ENCODE results near the gene CCDC6.
"Not testable (repeated sequence)": the region's sequence is repeated elsewhere in the genome, so short reads cannot be mapped to it uniquely, and the experiment has no call there.

Gene CCDC6

DNA sequence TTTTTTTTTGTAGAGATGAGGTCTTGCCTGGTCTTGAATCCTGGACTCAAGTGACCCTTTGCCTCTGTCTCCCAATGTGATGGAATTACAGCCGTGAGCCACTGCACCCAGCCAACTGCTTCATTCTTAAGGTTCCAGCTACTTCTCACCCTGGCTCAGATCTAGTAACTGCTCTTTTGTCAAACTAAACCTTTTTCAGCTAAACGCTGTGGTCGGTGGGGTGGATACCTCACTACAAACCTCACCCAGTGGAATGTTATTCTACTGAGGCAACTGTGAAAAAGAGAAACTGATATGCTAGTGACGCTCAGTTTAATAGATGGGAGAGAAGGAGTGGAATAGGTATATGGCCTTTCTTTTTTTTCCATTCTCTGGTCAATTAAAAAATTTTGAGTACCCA is 151.4 kb downstream of the CCDC6 start:
- DNase-seq (ENCODE audit: low spot score): no peak

DNA sequence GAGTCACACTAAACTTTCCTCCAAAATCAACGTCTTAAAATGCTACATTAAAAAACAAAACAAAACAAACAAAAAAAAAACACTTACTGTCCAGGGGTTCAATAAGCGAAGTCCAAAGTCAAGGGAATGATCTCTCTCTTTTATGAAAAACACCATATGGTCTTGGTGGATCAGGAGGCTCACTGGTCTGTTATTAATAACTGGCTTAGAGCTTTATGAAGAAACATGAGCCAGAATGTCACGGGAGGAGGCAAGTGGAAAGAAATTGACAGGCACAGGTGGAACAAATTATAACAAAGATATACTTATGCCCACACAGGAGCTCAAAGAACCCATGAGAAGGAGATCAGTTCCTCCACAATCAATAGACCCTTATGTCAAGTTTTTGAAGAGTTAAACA is 153.1 kb downstream of the CCDC6 start, which contains the start of gene MRLN:
MRLN (minus strand) TSS at position 189 of the 400 bp plus-strand sequence.
- no peak for DNase-seq (ENCODE audit: low spot score)

DNA sequence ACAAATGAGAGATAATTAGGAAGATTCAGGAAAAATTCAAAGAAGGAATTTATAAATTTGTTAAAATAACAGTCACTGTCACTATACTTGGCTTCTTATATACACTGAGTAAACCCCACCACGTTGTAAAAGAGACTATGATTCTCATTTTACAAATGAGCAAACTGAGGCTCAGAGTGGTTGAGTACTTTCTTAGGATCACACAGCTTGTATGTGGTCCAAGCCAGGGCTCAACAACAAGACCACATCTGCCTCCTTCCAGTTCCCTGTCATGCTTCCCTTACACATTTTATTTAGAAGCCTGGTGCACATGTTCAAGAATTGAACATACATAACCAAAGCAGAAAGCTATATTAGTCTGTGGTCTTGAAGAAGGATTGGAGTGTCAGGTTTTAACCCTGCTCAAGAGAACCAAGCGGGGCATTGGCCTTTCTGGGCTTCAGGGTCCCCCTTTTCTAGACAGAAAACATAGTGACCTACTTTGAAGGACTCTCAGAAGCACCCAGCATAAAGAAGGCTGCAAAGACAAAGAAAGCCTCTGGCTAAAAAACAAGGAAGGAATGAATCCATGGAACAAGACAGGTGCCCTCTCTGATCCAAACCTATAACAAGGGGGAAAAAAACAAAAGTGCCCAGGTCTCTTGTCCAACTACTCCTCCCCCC is 153.9 kb downstream of the CCDC6 start:
- no peak for DNase-seq (ENCODE audit: low spot score)

DNA sequence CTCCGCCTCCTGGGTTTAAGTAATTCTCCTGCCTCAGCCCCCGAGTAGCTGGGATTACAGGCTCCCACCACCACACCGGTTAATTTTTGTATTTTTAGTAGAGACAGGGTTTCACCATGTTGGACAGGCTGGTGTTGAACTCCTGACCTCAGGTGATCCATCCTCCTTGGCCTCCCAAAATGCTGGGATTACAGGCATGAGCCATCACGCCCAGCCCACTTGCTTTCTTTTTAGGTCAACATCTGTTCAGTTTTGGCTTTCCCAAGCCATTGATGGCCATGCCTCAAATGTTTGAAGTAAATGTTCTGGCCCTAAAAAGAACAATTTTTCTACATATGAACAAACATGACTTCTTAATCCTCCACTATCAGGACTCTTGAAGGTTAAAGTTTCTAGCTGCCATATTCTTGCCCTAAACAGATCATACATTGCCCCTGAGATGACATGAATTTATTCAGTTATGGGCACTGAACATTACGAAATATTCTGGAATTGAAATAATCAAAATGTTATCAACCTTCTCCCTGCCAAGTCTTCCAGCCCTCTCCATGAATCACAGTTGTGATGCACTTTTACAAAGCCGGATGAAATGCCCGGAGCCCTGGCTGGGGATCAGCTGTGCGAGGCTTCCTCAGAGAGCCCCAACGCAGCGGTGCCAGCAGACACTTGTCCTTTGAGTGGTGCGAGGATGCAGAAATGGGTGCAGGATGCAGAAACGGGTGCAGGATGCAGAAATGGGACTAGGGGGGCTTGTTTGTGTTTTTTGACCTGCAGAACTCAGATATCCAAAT is 156.0 kb downstream of the CCDC6 start:
- no peak for DNase-seq (ENCODE audit: low spot score)

DNA sequence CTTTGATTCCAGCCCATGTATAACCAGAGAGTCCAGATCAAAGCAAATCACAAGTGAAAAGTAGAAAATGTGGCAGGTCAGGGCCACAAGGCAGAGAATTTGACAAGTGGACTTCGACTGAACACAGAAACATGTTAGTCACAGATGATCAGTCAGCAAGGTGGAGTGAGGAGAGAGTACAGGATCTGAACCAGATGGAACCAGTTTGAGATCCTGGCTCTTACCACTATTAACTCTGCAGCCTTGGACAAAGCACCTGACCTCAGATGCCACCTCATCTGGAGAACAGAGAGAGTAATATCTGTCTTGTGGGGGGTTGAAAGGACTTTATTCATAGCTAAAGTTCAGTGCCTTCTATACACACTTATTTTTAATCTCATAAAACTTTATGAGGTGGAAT is 157.5 kb downstream of the CCDC6 start:
- DNase-seq (ENCODE audit: low spot score): no peak

DNA sequence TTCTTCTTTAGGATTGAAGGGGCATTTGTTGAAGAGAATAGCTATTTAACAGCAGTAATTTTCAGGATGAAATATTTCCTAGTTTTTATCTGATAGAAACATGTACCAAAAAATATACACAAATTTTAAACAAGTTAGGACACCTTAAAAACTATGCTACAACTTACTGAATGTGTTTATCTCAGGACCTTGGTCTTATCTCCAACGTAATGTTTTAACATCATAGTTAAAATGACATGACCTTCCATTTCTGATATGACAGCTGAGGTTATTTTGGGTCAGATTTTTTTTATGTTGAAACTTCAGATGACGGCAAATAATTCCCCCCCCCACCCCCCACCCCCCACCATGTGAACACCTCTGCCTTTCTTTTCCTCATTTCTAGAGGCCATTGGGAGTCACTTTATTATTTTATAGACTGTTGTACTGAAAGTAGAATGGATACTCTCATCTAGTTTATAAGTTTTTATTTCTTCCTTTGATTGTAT is 161.1 kb downstream of the CCDC6 start:
- DNase-seq (ENCODE audit: low spot score): no peak

DNA sequence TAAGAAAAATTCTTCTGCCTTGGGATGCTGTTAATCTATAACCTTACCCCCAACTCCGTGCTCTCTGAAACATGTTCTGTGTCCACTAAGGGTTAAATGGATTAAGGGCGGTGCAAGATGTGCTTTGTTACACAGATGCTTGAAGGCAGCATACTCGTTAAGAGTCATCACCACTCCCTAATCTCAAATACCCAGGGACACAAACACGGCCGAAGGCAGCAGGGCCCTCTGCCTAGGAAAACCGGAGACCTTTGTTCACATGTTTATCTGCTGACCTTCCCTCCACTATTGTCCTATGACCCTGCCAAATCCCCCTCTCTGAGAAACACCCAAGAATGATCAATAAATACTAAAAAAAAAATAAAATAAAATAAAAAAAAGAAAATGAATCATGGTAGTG is 161.6 kb downstream of the CCDC6 start:
- not testable (repeated sequence) for DNase-seq (ENCODE audit: low spot score)

DNA sequence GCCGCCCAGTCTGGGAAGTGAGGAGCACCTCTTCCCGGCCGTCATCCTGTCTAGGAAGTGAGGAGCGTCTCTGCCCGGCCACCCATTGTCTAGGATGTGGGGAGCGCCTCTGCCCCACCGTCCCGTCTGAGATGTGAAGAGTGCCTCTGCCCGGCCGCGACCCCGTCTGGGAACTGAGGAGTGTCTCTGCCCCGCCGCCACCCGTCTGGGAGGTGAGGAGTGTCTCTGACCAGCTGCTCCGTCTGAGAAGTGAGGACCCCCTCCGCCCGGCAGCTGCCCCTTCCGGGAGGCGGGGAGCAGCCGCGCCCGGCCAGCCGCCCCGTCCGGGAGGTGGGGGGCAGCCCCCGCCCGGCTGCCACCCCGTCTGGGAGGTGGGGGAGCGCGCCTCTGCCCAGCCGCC is 162.2 kb downstream of the CCDC6 start:
- DNase-seq (ENCODE audit: low spot score): not testable (repeated sequence)

DNA sequence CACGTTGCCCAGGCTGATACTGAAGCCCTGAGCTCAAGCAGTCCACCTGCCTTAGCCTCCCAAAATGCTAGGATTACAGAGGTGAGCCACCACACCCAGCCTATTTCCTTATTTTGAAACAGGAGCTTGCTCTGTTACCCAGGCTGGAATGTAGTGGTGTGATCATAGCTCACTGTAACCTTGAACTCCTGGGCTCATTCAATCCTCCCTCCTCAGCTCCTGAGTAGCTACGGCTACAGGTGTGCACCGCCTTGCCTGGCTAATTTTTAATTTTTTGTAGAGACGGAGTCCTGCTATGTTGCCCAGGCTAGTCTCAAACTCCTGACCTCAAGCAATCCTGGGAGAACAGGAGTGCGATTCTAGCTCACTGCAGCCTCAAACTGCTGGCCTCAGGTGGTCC is 164.8 kb downstream of the CCDC6 start:
- no peak for DNase-seq (ENCODE audit: low spot score)

DNA sequence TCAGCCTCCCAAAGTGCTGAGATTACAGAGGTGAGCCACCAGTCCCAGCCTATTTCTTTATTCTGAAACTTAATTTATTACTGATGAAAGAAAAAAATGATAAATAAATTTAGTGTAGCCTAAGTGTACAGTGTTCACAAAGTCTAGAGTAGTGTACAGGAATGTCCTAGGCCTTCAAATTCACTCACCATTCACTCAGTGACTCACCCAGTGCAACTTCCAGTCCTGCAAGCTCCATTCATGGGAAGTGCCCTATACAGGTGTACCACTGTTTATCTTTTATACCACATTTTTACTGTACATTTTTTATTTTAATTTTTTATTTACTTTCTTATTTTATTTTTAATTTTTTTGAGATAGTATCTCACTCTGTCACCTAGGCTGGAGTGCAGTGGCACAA is 165.3 kb downstream of the CCDC6 start:
- DNase-seq (ENCODE audit: low spot score): no peak
